Stomach (tissue), 9 donors: ENCODE data around the gene PIK3R6. TPM values are rescaled to one million over a fixed set of nuclear protein-coding genes. Genes with fewer than 3 reads are reported as not detected.

Source experiments
- DNase-seq, 2 donors: peaks; one replicate each; pipeline versions ENCODE4 v3.0.0 to v3.0.0-alpha.2; 2013 to 2019
- H3K27ac ChIP-seq, 5 donors: fragments of 200-600 bp in 4 of 5; sonication (generic) in 4 of 5; one replicate each; pipeline ENCODE4 v1.5.1; 2013 to 2019; ENCODE audit warnings: mild to moderate bottlenecking in 1 of 5, moderate library complexity in 1 of 5
- H3K27me3 ChIP-seq, 3 donors: fragments of 200-600 bp; sonication (generic); one replicate each; pipeline ENCODE4 v1.5.1; 2017 to 2019; ENCODE audit warnings: mixed run types in 1 of 3
- H3K36me3 ChIP-seq, 4 donors: fragments of 200-600 bp; sonication (generic); 1 replicate in 3 of 4; 2 replicates in 1 of 4; pipeline ENCODE4 v1.5.1; 2016 to 2019
- H3K4me1 ChIP-seq, 4 donors: fragments of 200-600 bp; sonication (generic); one replicate each; pipeline ENCODE4 v1.5.1; 2016 to 2019
- H3K4me3 ChIP-seq, 4 donors: fragments of 200-600 bp; sonication (generic) in 3 of 4; one replicate each; pipeline ENCODE4 v1.5.1; 2016 to 2019; ENCODE audit warnings: mild to moderate bottlenecking in 1 of 4
- H3K9me3 ChIP-seq, 4 donors: fragments of 200-600 bp; sonication (generic); one replicate each; pipeline ENCODE4 v1.5.1; 2016 to 2019
- CTCF ChIP-seq, 7 experiments: fragments of 450-650 bp in 4 of 7; fragments of 200-600 bp in 3 of 7; sonication (generic) in 3 of 7; IDR thresholded peaks; one replicate each; pipeline ENCODE4 v1.5.1; 2016 to 2019; ENCODE audit warnings: antibody characterized with exemption in 7 of 7, control low read depth in 2 of 7, mild to moderate bottlenecking in 1 of 7
- EP300 ChIP-seq: sonication (generic); formaldehyde crosslinking; IDR thresholded peaks from one replicate; pipeline ENCODE4 v1.6.1; 2017; ENCODE audit warnings: antibody characterized with exemption
- POLR2A ChIP-seq, 4 donors: fragments of 450-650 bp; IDR thresholded peaks; one replicate each; pipeline ENCODE4 v1.6.1; 2016; ENCODE audit warnings: antibody characterized with exemption in 4 of 4, control low read depth in 2 of 4, mild to moderate bottlenecking in 1 of 4, moderate library complexity in 1 of 4
- POLR2AphosphoS5 ChIP-seq, 3 donors: sonication (generic); formaldehyde crosslinking; IDR thresholded peaks; one replicate each; pipeline ENCODE4 v1.6.1; 2016; ENCODE audit warnings: antibody characterized with exemption in 3 of 3
- WGBS, 5 donors: extraction: QIAGEN DNeasy Blood & Tissue Kit in 3 of 5; methylation state at CpG; one replicate each; pipeline versions ENCODE4 v1.1.5 to v1.1.7; 2013 to 2018; 5-methylcytosine and 5-hydroxymethylcytosine counted together
- intact Hi-C: fragments of 100-400 bp; cut with DNase I; formaldehyde crosslinking; loops from one replicate; pipeline ENCODE4 v1.15.1; 2023; ENCODE audit warnings: low total_unique reads
- polyA plus RNA-seq, 3 donors: library from polyadenylated mRNA; stranded (reverse); fragments of 200-250 nt; gene quantifications; one replicate each; pipeline ENCODE4 v1.2.3, GENCODE V29; 2013
- total RNA-seq, 5 donors: library from RNA; depleted of rRNA; stranded (reverse); fragments of >200 nt; gene quantifications; one replicate each; pipeline versions ENCODE4 v1.1.0 to v1.2.3, GENCODE V29; 2014 to 2016
- donor health status: healthy with polysubstance abuse.
- donor health status: Bipolar disorder and iron deficiency.
- donor health status: healthy.

PIK3R6 gene
- total and polyA plus RNA-seq, 8 donors = under 0.01 to 4.3 (median 0.37) TPM; not detected in 1

- no peaks in the 10 kb centered on the region for H3K4me1 ChIP-seq
- 86 to 93% (median 91%) methylated on average over 15 of the region's 15 CpGs for WGBS, 5 donors
- DNase-seq = no peak
- intact Hi-C loops = no loop called here
- H3K9me3 ChIP-seq = no peaks in the 10 kb centered on the region
- H3K27ac ChIP-seq = no peak within 1 kb of the TSS
- H3K4me3 ChIP-seq = no peak within 1 kb of the TSS
- TF ChIP-seq EP300 (no peak), CTCF (IDR thresholded peaks at IDR 0.05) (no peak), POLR2A (IDR thresholded peaks at IDR 0.05) (no peak), POLR2AphosphoS5 (IDR thresholded peaks at IDR 0.05) (no peak)
- peaks cover 0 to 23% (median 0%) of the 10 kb centered on the region in 3 donors for H3K27me3 ChIP-seq
- H3K36me3 ChIP-seq = no peaks in the 10 kb centered on the region
Measured at GRCh38 chr17:8758137-8758596, 109.3 kb downstream of the PIK3R6 start, which contains the start of gene SPDYE4. TSS of gene SPDYE4 (minus strand) at chr17:8758546. CDS start at chr17:8758382, 164 bp downstream.

- intact Hi-C loops = no loop called here
- Histone ChIP-seq H3K36me3 (no peaks in the 10 kb centered on the region), H3K27me3 (peaks cover 0 to 23% (median 0%) of the 10 kb centered on the region in 3 donors), H3K27ac (no peak overlapping the region), H3K9me3 (no peaks in the 10 kb centered on the region), H3K4me3 (no peak overlapping the region), H3K4me1 (no peaks in the 10 kb centered on the region)
- 77 to 87% (median 83%) methylated on average over 13 of the region's 13 CpGs for WGBS, 5 donors
- TF ChIP-seq POLR2AphosphoS5 (IDR thresholded peaks at IDR 0.05) (no peak), POLR2A (IDR thresholded peaks at IDR 0.05) (no peak), CTCF (IDR thresholded peaks at IDR 0.05) (no peak), EP300 (no peak)
- no peak for DNase-seq
Measured at GRCh38 chr17:8757189-8757588, 110.3 kb downstream of the PIK3R6 start.

GRCh38 chr17:8755590-8756255, 111.8 kb downstream of the PIK3R6 start:
- Histone ChIP-seq H3K4me1 (no peaks in the 10 kb centered on the region), H3K4me3 (no peak overlapping the region), H3K27ac (no peak overlapping the region), H3K36me3 (no peaks in the 10 kb centered on the region), H3K9me3 (no peaks in the 10 kb centered on the region), H3K27me3 (peaks cover 0 to 23% (median 0%) of the 10 kb centered on the region in 3 donors)
- WGBS, 5 donors = 86 to 93% (median 90%) methylated on average over 12 of the region's 12 CpGs
- intact Hi-C loops = no loop called here
- DNase-seq = no peak
- no peak for TF ChIP-seq EP300
- no peak for TF ChIP-seq CTCF (IDR thresholded peaks at IDR 0.05)
- no peak for TF ChIP-seq POLR2A (IDR thresholded peaks at IDR 0.05)
- TF ChIP-seq POLR2AphosphoS5 (IDR thresholded peaks at IDR 0.05) = no peak

GRCh38 chr17:8754890-8755289, 112.6 kb downstream of the PIK3R6 start:
- intact Hi-C loops = no loop called here
- H3K27ac ChIP-seq = no peak overlapping the region
- H3K36me3 ChIP-seq = no peaks in the 10 kb centered on the region
- H3K9me3 ChIP-seq = no peaks in the 10 kb centered on the region
- no peak for DNase-seq
- 63 to 75% (median 69%) methylated on average over 8 of the region's 8 CpGs for WGBS, 5 donors
- no peaks in the 10 kb centered on the region for H3K4me1 ChIP-seq
- no peak overlapping the region for H3K4me3 ChIP-seq
- peaks cover 0 to 23% (median 0%) of the 10 kb centered on the region in 3 donors for H3K27me3 ChIP-seq
- TF ChIP-seq POLR2AphosphoS5 (IDR thresholded peaks at IDR 0.05) (no peak), CTCF (IDR thresholded peaks at IDR 0.05) (no peak), POLR2A (IDR thresholded peaks at IDR 0.05) (no peak), EP300 (no peak)
